ENCODE measurements around the gene IL1RAP.

DNA sequence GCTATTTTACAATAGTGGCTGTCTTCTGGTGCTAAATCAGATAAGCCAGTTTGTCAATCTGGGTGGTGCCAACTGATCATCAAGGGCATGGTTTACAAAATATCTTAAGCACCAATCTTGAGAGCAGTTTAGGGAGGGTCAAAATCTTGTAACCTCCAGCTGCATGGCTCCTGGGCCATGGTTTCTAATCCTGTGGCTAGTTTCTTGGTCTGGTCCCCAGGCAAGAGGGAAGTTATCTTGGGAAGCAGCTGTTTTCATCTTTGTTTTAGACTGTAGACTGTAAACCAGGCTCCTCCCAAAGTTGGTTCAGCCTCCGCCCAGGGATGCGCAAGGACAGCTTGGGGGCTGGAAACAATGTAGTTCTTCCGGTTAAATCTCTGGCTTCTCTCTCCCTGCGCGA lies 166.8 kb downstream of the IL1RAP start:
- no peak for TF ChIP-seq CTCF (IDR thresholded peaks at IDR 0.05 in 8 of 11, conservative IDR thresholded peaks at IDR 0.05 in 3 of 11)
- no peak for TF ChIP-seq POLR2A (IDR thresholded peaks at IDR 0.05)

Data from spleen (tissue), 7 donors.